GM11168 (cell line): ENCODE measurements around the gene PTER.

Source experiments
- in situ Hi-C: fragments of 300-500 bp; cut with MboI; formaldehyde crosslinking; loops from one replicate; pipeline ENCODE4 v1.12.0; 2022; ENCODE audit warnings: low sequenced_read_pairs; ENCODE audit not compliant: unreplicated experiment

The PTER gene

GRCh38 chr10:16436758-16437539, at the start of gene PTER:
Gene PTER (plus strand): TSS chr10:16437010. CDS start chr10:16484385, 47,375 bp downstream.
- in situ Hi-C loops, result loop anchor here (25.0 kb wide), 1 partner anchor 800 kb away; the partner anchor contains the start of gene VIM

GRCh38 chr10:16392531-16393069, 44.2 kb upstream of the PTER start:
- in situ Hi-C loops, result no loop called here

GRCh38 chr10:16393271-16393858, 43.4 kb upstream of the PTER start:
- in situ Hi-C loops, result no loop called here

- in situ Hi-C loops, result no loop called here
Observed at GRCh38 chr10:16401416-16401815, 35.4 kb upstream of the PTER start.

GRCh38 chr10:16408379-16408778, 28.4 kb upstream of the PTER start:
- in situ Hi-C loops, result no loop called here

GRCh38 chr10:16417341-16417740, 19.5 kb upstream of the PTER start:
- in situ Hi-C loops, result no loop called here

- in situ Hi-C loops, result no loop called here
Observed at GRCh38 chr10:16423599-16423998, 13.2 kb upstream of the PTER start.

- in situ Hi-C loops, result loop anchor here (25.0 kb wide), 1 partner anchor 812 kb away; the partner anchor contains the start of gene VIM
Observed at GRCh38 chr10:16425449-16425848, 11.4 kb upstream of the PTER start.

- in situ Hi-C loops, result loop anchor here (25.0 kb wide), 1 partner anchor 808 kb away; the partner anchor contains the start of gene VIM
Observed at GRCh38 chr10:16429539-16429938, 7.3 kb upstream of the PTER start.

GRCh38 chr10:16436367-16436757, 448 bp upstream of the PTER start:
- in situ Hi-C loops, result loop anchor here (25.0 kb wide), 1 partner anchor 801 kb away; the partner anchor contains the start of gene VIM

- in situ Hi-C loops, result loop anchor here (25.0 kb wide), 1 partner anchor 800 kb away; the partner anchor contains the start of gene VIM
Observed at GRCh38 chr10:16437540-16437894, 707 bp downstream of the PTER start.

- in situ Hi-C loops, result loop anchor here (25.0 kb wide), 1 partner anchor 798 kb away; the partner anchor contains the start of gene VIM
Observed at GRCh38 chr10:16439295-16439694, 2.5 kb downstream of the PTER start.

- in situ Hi-C loops, result loop anchor here (25.0 kb wide), 1 partner anchor 797 kb away; the partner anchor contains the start of gene VIM
Observed at GRCh38 chr10:16440396-16441133, 3.8 kb downstream of the PTER start.

- in situ Hi-C loops, result loop anchor here (25.0 kb wide), 1 partner anchor 796 kb away; the partner anchor contains the start of gene VIM
Observed at GRCh38 chr10:16441173-16441840, 4.5 kb downstream of the PTER start.

GRCh38 chr10:16442914-16443313, 6.1 kb downstream of the PTER start:
- in situ Hi-C loops, result loop anchor here (25.0 kb wide), 1 partner anchor 794 kb away; the partner anchor contains the start of gene VIM

GRCh38 chr10:16445770-16446469, 9.1 kb downstream of the PTER start:
- in situ Hi-C loops, result loop anchor here (25.0 kb wide), 1 partner anchor 791 kb away; the partner anchor contains the start of gene VIM

- in situ Hi-C loops, result loop anchor here (25.0 kb wide), 1 partner anchor 788 kb away; the partner anchor contains the start of gene VIM
Observed at GRCh38 chr10:16449454-16449853, 12.6 kb downstream of the PTER start.

- in situ Hi-C loops, result no loop called here
Observed at GRCh38 chr10:16458166-16458955, 21.6 kb downstream of the PTER start.
